Uterus (tissue), 2 donors: Measurements from ENCODE around the gene FCHO2.

Experiments
- POLR2A ChIP-seq, 2 donors: fragments of 450-650 bp; IDR thresholded peaks; one replicate each; pipeline ENCODE4 v1.6.1; 2016; ENCODE audit warnings: antibody characterized with exemption in 2 of 2, mild to moderate bottlenecking in 1 of 2, moderate library complexity in 1 of 2
- TF ChIP-seq, protein P1 (sequence below), 4 experiments: fragments of 200-600 bp in 2 of 4; fragments of 450-650 bp in 2 of 4; sonication (generic) in 2 of 4; IDR thresholded peaks; one replicate each; pipeline ENCODE4 v1.5.1; 2016 to 2019; ENCODE audit warnings: antibody characterized with exemption in 4 of 4, mild to moderate bottlenecking in 2 of 4, moderate library complexity in 1 of 4

DNA sequence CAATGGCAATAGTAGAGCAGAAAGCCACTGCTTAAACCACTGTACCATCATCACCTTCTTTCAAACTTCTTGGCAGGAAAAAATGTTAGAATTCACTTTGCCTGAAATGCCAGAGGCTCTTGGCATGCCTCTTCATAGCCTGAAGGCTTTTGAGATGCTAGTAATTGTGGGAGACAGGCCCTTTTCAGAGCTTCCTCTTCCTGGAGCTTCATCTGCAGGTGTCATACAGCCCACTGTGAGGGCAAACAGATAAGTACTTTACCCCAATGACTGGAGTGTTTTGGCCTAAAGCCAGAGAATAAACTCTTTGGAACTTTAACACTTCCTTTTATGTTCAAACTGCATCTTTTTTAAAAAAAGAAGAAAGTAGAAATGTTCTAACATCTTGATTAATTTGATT lies 83.2 kb downstream of the FCHO2 start:
- TF ChIP-seq, protein P1, sequence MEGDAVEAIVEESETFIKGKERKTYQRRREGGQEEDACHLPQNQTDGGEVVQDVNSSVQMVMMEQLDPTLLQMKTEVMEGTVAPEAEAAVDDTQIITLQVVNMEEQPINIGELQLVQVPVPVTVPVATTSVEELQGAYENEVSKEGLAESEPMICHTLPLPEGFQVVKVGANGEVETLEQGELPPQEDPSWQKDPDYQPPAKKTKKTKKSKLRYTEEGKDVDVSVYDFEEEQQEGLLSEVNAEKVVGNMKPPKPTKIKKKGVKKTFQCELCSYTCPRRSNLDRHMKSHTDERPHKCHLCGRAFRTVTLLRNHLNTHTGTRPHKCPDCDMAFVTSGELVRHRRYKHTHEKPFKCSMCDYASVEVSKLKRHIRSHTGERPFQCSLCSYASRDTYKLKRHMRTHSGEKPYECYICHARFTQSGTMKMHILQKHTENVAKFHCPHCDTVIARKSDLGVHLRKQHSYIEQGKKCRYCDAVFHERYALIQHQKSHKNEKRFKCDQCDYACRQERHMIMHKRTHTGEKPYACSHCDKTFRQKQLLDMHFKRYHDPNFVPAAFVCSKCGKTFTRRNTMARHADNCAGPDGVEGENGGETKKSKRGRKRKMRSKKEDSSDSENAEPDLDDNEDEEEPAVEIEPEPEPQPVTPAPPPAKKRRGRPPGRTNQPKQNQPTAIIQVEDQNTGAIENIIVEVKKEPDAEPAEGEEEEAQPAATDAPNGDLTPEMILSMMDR (IDR thresholded peaks at IDR 0.05): no peak
- TF ChIP-seq POLR2A (IDR thresholded peaks at IDR 0.05): no peak
